ENCODE data around the gene DYNLL1. TPM values are rescaled to one million over a fixed set of nuclear protein-coding genes. Genes with fewer than 3 reads are reported as not detected.
A peak's percentile ranks its signal among the peaks of the same experiment; 100 is the strongest.

The DYNLL1 gene
- total RNA-seq, 1 donor from 2014 or later, result 380 TPM

GRCh38 chr12:120466560-120467315, 29.2 kb upstream of the DYNLL1 start:
- Histone ChIP-seq H3K4me3 (ENCODE audit: low read depth, low read length) (no peak overlapping the region), H3K27me3 (ENCODE audit: control insufficient read depth, insufficient read depth, low read length) (no peaks in the 10 kb centered on the region), H3K36me3 (ENCODE audit: control insufficient read depth, insufficient read depth, low read length) (peaks cover 3% of the 10 kb centered on the region)
- DNase-seq (ENCODE audit: low read depth), result no peak
- peak; percentile 57 for TF ChIP-seq CTCF (IDR thresholded peaks at IDR 0.05; ENCODE audit: insufficient read depth, low read length, poor library complexity, severe bottlenecking)

- Histone ChIP-seq H3K4me3 (ENCODE audit: low read depth, low read length) (no peak overlapping the region), H3K36me3 (ENCODE audit: control insufficient read depth, insufficient read depth, low read length) (peaks cover 3% of the 10 kb centered on the region), H3K27me3 (ENCODE audit: control insufficient read depth, insufficient read depth, low read length) (no peaks in the 10 kb centered on the region)
- DNase-seq (ENCODE audit: low read depth), result no peak
- TF ChIP-seq CTCF (IDR thresholded peaks at IDR 0.05; ENCODE audit: insufficient read depth, low read length, poor library complexity, severe bottlenecking), result no peak
These were observed 28.5 kb upstream of the DYNLL1 start for GRCh38 chr12:120467439-120467838.

- peaks cover 3% of the 10 kb centered on the region for H3K36me3 ChIP-seq (ENCODE audit: control insufficient read depth, insufficient read depth, low read length)
- no peak for TF ChIP-seq CTCF (IDR thresholded peaks at IDR 0.05; ENCODE audit: insufficient read depth, low read length, poor library complexity, severe bottlenecking)
- DNase-seq (ENCODE audit: low read depth), result no peak
- H3K4me3 ChIP-seq (ENCODE audit: low read depth, low read length), result peak overlapping the region; percentile 99
- H3K27me3 ChIP-seq (ENCODE audit: control insufficient read depth, insufficient read depth, low read length), result no peaks in the 10 kb centered on the region
These were observed 27.5 kb upstream of the DYNLL1 start for GRCh38 chr12:120468325-120468820.

GRCh38 chr12:120468821-120469449, 27.0 kb upstream of the DYNLL1 start:
- Histone ChIP-seq H3K4me3 (ENCODE audit: low read depth, low read length) (peak overlapping the region; percentile 99), H3K27me3 (ENCODE audit: control insufficient read depth, insufficient read depth, low read length) (no peaks in the 10 kb centered on the region), H3K36me3 (ENCODE audit: control insufficient read depth, insufficient read depth, low read length) (peaks cover under 1% of the 10 kb centered on the region)
- DNase-seq (ENCODE audit: low read depth), result no peak
- peak; percentile 26 for TF ChIP-seq CTCF (IDR thresholded peaks at IDR 0.05; ENCODE audit: insufficient read depth, low read length, poor library complexity, severe bottlenecking)

GRCh38 chr12:120469450-120470149, 26.3 kb upstream of the DYNLL1 start, which contains the start of gene SRSF9:
Gene SRSF9 (minus strand): TSS chr12:120469748. CDS start chr12:120469609, 139 bp downstream.
- Histone ChIP-seq H3K27me3 (ENCODE audit: control insufficient read depth, insufficient read depth, low read length) (no peaks in the 10 kb centered on the region), H3K36me3 (ENCODE audit: control insufficient read depth, insufficient read depth, low read length) (no peaks in the 10 kb centered on the region), H3K4me3 (ENCODE audit: low read depth, low read length) (peak within 1 kb of the TSS; percentile 99)
- TF ChIP-seq CTCF (IDR thresholded peaks at IDR 0.05; ENCODE audit: insufficient read depth, low read length, poor library complexity, severe bottlenecking), result peak; percentile 88
- DNase-seq (ENCODE audit: low read depth), result peak; percentile 83

Data from kidney epithelial cell (primary cell).